NCI-H1105 (cell line): ENCODE measurements around the gene DENND4A.
"Not testable (repeated sequence)": the region's sequence is repeated elsewhere in the genome, so short reads cannot be mapped to it uniquely, and the experiment has no call there.

Source experiments
- DNase-seq: peaks from one replicate; lab custom pipeline; 2025; lab: John Stamatoyannopoulos, UW

The DENND4A gene

GRCh38 chr15:65789105-65789504, 3.0 kb downstream of the DENND4A start:
- no peak for DNase-seq

- DNase-seq = no peak
These were observed 4.8 kb downstream of the DENND4A start for GRCh38 chr15:65787260-65787659.

- no peak for DNase-seq
These were observed 6.9 kb downstream of the DENND4A start for GRCh38 chr15:65785151-65785550.

GRCh38 chr15:65783872-65784271, 8.2 kb downstream of the DENND4A start:
- DNase-seq = no peak

- DNase-seq = no peak
These were observed 10.0 kb downstream of the DENND4A start for GRCh38 chr15:65782096-65782495.

GRCh38 chr15:65778701-65779100, 13.4 kb downstream of the DENND4A start:
- not testable (repeated sequence) for DNase-seq

- DNase-seq = no peak
These were observed 13.8 kb downstream of the DENND4A start for GRCh38 chr15:65778269-65778668.

GRCh38 chr15:65777843-65778242, 14.2 kb downstream of the DENND4A start:
- DNase-seq = no peak

- DNase-seq = no peak
These were observed 15.0 kb downstream of the DENND4A start for GRCh38 chr15:65777053-65777452.

GRCh38 chr15:65773386-65774111, 18.5 kb downstream of the DENND4A start:
- DNase-seq = no peak

GRCh38 chr15:65772930-65773329, 19.2 kb downstream of the DENND4A start:
- DNase-seq = no peak

- DNase-seq = no peak
These were observed 20.2 kb downstream of the DENND4A start for GRCh38 chr15:65771870-65772269.

GRCh38 chr15:65769482-65769881, 22.6 kb downstream of the DENND4A start:
- no peak for DNase-seq

- DNase-seq = no peak
These were observed 24.2 kb downstream of the DENND4A start for GRCh38 chr15:65767895-65768294.

GRCh38 chr15:65767264-65767595, 24.9 kb downstream of the DENND4A start:
- no peak for DNase-seq

GRCh38 chr15:65766422-65767263, 25.4 kb downstream of the DENND4A start:
- DNase-seq = no peak

GRCh38 chr15:65765106-65765505, 27.0 kb downstream of the DENND4A start:
- no peak for DNase-seq

- DNase-seq = no peak
These were observed 28.9 kb downstream of the DENND4A start for GRCh38 chr15:65762914-65763787.

- no peak for DNase-seq
These were observed 29.7 kb downstream of the DENND4A start for GRCh38 chr15:65762399-65762798.

GRCh38 chr15:65761210-65761926, 30.7 kb downstream of the DENND4A start:
- DNase-seq = no peak

- no peak for DNase-seq
These were observed 32.7 kb downstream of the DENND4A start for GRCh38 chr15:65759441-65759840.

GRCh38 chr15:65758242-65758641, 33.9 kb downstream of the DENND4A start:
- DNase-seq = no peak
